ENCODE results near the gene ICE2.
A peak's percentile ranks its signal among the peaks of the same experiment; 100 is the strongest.

The ICE2 gene

GRCh38 chr15:60387321-60387720, 91.6 kb downstream of the ICE2 start:
- no peak for DNase-seq (ENCODE audit: low read depth)

DNA sequence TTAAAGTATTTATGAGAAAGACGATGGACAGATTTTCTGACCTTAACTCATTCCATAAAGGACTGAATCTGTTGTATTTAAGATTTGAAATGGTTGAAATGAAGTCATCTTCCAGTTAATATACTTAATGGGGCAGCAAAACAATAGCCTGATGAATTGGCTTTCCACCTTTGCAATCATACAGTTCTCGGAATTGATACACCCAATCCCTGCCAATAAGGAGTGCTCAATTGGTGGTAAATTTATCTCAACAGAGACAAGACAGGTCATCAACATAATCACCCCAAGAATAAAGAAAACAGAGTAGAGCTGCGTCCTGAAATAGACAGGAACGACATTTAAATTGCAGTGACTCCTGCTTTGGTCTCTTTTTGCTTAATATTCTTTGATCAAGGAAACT, 92.3 kb downstream of the ICE2 start:
- peak; percentile 3 for DNase-seq (ENCODE audit: low read depth)

DNA sequence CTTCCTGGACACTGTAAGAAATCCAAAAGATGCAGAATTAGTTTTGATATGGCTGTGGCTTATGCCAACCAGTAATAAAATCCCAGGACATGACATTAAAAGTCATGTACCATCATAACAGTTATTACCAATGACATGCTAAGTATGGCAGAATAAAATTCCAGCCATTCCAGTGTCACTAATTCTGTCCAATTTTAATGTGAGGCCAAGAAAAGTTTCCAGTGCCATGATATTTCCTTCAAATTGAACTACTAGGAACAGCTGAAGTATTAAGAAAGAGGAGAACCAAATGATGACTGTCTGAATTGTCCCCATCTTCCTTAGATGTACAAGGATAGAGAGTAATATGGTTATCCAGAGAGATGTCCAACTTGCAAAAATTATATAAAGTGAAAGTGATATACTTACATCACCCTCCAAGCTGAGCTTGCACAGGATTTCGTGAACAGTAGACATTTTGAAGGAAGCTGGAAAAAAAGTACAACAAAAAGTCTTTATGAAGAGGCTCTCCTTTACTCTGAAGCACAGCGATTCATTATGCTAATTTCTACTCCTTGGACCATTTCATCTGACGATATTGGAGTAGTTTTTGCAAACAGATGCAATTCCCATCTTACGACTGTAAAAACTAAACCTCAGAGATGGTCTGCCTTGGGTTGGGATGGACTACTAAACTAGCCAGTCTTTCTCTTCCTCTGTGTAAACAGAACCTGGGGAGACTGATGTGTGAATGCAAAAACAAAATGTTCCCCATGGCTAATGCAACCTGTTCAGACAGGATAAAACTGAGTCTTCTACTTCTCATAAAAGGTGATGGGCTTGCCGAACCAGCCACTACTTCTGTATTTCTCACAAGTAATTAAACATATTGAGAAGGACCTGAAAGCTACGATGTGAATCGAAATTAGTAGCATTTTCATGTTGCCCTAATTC, 93.1 kb downstream of the ICE2 start:
- DNase-seq (ENCODE audit: low read depth) = peak; percentile 18

GRCh38 chr15:60384526-60385126, 94.3 kb downstream of the ICE2 start:
- no peak for DNase-seq (ENCODE audit: low read depth)

- DNase-seq (ENCODE audit: low read depth) = no peak
These were observed 94.9 kb downstream of the ICE2 start for GRCh38 chr15:60384053-60384452.

DNA sequence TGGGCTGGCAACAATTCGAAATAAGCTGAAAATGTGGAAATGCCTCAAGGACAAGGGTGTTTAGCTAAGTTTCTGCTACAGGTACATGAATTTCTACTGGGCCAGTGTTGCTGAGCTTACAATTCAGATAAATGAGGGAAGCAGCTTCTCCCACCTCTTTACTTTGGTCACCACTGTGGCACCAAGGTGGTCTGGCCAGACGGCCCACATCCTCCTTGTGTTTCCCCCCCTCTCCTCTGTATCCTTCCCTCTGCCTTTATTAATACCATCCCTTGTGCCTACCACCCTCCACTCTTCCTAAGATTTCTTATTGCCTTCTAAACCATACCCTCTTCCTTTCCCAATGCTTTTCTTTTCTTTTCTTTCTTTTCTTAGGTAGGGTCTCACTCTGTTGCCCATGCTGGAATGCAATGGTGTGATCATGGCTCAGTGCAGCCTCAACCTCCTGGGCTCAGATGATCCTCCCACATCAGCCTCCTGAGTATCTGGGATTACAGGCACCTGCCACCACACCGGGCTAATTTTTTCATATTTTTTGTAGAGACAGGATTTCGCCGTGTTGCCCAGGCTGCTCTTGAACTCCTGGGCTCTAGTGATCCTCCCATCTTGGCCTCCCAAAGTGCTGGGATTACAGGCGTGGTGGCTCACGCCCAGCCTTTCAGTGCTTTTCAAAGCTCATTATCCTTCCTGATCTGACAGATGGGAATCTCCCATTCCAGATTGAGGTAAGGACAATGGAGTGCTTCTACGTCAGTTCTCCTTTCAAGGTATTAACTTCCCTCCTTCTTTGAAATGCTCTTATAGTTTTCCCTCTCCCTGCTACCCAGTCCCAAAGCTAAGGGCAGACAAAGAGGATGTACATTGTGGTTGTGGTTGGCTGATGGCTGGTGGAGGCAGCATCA, 95.9 kb downstream of the ICE2 start:
- no peak for DNase-seq (ENCODE audit: low read depth)

- DNase-seq (ENCODE audit: low read depth) = peak; percentile 74
These were observed 97.7 kb downstream of the ICE2 start for GRCh38 chr15:60381148-60381788.

DNA sequence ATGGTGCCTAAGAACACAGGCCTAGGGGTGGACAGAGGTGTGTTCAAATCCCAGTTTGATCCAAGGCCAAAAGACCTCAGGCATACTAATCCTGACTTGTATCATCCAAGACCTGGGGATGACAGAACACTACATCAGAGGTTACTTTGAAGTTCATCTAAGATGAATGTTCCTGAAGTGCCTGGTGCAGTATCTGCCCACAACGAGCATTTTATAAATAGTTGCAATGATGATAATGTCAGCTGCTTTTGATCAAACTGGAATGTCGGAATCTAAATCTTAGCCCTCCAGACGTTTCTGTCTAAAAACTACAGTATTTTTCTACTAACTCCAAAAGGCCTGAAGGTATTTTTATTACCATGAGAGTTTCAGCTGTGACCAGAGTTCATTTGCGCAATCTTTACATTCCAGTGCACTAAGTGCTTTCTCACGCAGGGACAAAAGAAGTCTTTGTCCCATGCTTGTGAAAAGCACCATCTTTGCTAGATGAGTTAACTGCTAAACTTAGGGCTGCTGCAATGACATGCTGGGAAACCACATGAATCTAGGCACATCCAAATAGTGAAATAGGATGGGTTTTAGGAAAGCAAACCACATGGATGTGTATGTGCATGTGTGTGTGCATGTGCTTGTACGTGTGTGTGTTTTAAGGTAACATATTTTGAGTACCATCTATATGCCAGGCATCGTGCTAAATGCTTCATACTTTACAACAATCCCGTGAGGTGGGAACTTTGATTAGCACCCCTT, 99.2 kb downstream of the ICE2 start:
- DNase-seq (ENCODE audit: low read depth) = peak; percentile 93

- DNase-seq (ENCODE audit: low read depth) = no peak
These were observed 99.8 kb downstream of the ICE2 start for GRCh38 chr15:60379185-60379524.

GRCh38 chr15:60376677-60377095, 102.3 kb downstream of the ICE2 start:
- DNase-seq (ENCODE audit: low read depth) = no peak

DNA sequence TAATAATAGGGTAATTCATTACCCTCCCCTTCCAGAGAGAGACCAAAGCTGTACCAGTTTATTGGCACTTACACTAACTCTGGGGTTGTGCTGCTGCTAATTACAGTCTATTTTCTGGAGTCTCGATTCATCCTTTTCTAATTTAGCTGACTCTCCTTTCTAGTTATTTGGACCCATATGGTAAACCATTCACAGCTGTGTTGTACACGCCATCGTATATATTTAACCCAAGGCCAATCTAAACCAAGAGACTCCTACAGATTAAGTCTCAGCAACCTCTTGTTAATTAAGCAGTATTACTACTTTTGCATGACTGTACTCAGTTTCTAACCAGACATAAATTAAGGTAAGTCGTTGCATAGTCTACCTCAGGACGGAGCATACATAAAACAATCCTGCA, 103.6 kb downstream of the ICE2 start:
- DNase-seq (ENCODE audit: low read depth) = no peak

DNA sequence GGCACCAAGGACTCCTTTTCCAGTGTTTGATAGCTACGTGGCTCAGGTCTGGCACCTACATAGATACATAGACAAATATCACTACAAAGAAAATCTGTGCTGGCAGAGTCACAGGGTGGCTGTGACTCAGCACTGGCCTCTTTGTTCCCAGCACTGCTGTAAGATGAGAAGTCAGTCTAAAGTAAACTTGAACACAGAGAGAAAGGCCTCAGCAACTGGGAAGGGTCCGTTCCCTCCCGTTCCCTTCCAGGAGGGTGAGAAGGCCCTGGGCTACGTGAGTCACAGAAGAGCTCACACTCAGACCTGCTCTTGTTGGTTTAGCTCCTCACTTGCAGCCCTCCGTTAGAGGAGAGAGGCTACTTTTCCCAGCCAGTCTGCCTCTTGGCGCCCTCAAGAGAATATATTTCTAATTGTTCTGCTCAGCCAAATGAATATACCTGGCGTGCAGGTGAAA, 104.3 kb downstream of the ICE2 start:
- DNase-seq (ENCODE audit: low read depth) = peak; percentile 98

DNA sequence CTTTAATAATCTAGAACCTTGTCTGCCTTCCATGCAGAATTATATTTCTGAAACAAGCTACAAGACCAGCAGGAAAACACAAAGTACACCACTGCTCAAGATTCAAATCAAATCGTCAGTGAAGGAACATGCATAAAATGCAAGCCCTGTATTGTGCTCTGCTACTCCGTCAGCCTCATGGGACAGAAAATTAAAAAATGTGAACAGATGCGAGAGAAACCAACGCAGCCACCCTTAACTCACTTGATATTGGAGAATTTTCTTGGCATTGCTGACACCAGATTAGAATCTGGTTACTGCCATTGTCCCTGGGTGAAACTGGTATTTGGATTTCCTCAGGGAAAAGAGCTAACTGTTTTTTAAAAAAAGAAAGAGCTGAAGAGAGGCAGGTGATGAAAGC, 104.7 kb downstream of the ICE2 start:
- DNase-seq (ENCODE audit: low read depth) = no peak

- DNase-seq (ENCODE audit: low read depth) = no peak
These were observed 105.2 kb downstream of the ICE2 start for GRCh38 chr15:60373745-60374144.

DNA sequence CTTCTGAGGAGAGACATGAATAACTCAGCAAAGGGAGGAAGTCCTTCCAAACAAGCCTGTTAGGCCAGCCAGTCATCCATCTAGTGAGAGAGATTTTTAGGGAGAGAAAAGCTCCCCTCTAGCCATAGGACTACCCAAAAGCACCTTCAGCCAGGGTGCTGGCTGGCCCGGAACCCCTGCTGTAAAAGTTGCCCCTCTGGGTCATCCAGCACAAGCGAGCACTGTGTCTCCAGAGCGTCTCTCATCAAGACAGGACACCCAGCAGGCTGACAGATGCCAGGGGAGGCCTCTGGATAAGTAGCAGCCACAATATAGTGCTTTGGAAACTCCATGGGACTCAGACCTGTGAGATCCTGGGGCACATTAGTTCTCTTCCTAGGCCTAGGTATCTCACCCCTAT, 105.6 kb downstream of the ICE2 start:
- DNase-seq (ENCODE audit: low read depth) = no peak

GRCh38 chr15:60372756-60373155, 106.2 kb downstream of the ICE2 start:
- no peak for DNase-seq (ENCODE audit: low read depth)

GRCh38 chr15:60372227-60372626, 106.7 kb downstream of the ICE2 start:
- no peak for DNase-seq (ENCODE audit: low read depth)

DNA sequence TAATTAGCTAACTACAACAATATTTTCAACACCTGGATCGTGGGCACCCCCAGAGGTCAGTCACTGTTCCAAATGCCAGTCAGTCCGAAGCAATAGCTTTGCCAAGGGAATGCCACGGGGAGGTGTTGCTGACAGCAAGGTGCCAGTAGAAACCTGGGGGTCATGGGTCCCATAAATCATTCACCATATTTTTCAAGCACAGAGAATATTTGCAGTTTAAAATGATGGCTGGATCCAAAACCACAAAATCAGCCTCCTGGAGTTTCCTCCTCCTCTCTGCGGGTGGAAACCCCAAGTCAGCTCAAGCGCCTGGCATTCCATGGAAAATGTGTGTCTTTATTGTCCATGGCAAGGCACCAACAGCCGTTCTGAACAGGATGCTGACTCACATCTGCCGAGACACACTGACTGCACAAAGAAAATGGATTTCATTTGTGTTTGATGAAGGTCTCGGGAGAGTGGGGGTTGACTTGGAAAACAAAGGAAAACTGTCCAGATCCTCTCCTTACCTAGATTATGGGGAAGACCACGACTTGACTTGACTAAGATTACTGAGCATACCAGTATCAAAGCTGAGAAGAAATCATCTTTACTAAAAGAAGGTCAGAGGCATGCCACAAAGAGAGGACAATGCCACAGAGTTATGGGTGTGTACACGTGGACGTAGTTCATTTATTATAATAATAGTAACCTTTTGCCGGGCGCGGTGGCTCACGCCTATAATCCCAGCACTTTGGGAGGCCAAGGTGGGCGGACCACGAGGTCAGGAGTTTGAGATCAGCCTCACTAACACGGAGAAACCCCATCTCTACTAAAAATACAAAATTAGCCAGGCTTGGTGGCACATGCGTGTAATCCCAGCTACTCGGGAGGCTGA, 107.5 kb downstream of the ICE2 start:
- DNase-seq (ENCODE audit: low read depth) = peak; percentile 99

DNA sequence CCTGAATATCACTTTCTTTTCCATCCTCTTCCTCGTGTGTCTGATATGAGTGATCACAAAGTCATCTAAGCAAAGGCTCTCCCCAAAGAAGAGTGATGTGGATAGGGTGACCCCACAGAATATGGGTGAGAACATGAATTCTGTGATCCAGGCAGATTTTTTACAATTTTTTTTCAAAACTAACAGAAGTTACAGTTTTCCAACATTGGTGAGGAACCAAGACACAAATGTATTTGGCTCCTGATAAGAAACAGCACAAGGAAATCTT, 108.1 kb downstream of the ICE2 start:
- DNase-seq (ENCODE audit: low read depth) = no peak

- DNase-seq (ENCODE audit: low read depth) = peak; percentile 80
These were observed 108.7 kb downstream of the ICE2 start for GRCh38 chr15:60370105-60370868.
